HT-29 (cell line): ENCODE measurements around the gene NCLN. TPM values are rescaled to one million over a fixed set of nuclear protein-coding genes. Genes with fewer than 3 reads are reported as not detected.
"Not testable (repeated sequence)": the region's sequence is repeated elsewhere in the genome, so short reads cannot be mapped to it uniquely, and the experiment has no call there.

Experiments
- DNase-seq: peaks from one replicate; pipeline ENCODE4 v3.0.0-alpha.2; 2015; ENCODE audit warnings: low spot score
- total RNA-seq: library from RNA; depleted of rRNA; stranded (reverse); fragments of >200 nt; shearing (Covaris generic); gene quantifications from 2 replicates; pipeline ENCODE4 v1.2.3, GENCODE V29; 2014

The NCLN gene
- total RNA-seq, 1 experiment from 2014 or later = 104 TPM

- not testable (repeated sequence) for DNase-seq
Observed at GRCh38 chr19:3154447-3154846, 31.3 kb upstream of the NCLN start.

DNA sequence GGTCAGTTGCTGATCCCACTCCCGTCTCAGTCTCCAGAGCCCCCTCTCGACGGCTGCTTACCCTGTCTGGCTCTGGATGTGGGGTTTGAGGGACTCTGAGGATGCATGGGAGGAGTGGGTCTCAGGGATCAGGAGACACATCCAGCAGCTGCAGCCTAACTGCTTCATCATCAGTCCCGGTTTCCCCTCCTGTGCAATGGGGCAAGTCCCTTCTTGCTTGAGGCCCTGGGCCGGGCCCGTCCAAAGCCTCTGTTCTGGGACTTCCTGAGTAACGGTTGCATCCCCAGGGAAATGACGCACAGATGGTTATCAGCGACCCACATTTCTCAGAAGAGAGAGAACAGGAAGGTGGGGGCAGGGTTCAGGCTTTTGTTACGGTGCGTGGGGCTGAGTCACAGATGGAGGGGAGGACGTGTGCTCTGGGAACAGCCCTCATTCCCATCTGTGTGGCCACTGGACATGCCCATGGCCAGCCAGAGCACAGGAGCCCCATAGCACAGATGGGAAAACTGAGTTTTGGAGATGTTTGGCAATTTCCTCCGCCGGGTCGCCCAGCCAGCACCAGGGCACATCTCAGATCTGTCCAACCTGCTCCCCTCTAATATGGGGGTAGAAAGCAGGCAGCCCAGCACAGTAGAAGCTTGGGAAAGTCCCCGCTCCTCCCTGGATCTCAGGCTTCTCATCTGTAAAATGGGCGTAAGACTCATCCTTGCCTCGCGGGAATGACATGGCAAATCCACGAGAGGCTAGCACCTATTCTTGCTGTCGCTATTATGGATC lies 30.6 kb upstream of the NCLN start:
- DNase-seq = no peak

DNA sequence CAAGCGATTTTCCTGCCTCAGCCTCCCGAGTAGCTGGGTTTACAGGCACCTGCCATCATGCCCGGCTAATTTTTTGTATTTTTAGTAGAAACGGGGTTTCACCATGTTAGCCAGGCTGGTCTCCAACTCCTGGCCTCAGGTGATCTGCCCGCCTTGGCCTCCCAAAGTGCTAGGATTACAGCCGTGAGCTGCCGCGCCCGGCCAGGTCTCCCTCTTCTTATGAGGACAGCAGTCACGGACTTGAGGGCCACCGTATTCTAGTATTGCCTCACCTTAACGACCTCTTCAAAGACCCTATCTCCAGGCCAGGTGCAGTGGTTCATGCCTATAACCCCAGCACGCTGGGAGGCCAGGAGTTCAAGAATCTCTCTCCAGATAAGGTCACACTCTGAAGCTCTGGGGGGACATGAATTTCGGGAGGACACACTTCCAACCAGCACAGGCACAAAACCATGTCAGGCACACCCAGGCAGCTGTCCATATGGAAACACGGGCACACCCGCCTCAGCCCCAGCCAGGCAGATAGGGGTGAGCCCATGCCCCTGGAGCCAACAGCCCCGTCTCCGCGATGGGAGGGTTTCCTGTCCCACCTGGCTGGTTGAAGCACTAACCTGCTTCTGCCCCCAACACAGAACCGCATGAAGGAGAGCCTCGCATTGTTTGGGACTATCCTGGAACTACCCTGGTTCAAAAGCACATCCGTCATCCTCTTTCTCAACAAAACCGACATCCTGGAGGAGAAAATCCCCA lies 28.5 kb upstream of the NCLN start:
- DNase-seq = no peak

GRCh38 chr19:3159565-3159964 lies 26.2 kb upstream of the NCLN start:
- DNase-seq = no peak

GRCh38 chr19:3160219-3160618 lies 25.5 kb upstream of the NCLN start:
- no peak for DNase-seq

DNA sequence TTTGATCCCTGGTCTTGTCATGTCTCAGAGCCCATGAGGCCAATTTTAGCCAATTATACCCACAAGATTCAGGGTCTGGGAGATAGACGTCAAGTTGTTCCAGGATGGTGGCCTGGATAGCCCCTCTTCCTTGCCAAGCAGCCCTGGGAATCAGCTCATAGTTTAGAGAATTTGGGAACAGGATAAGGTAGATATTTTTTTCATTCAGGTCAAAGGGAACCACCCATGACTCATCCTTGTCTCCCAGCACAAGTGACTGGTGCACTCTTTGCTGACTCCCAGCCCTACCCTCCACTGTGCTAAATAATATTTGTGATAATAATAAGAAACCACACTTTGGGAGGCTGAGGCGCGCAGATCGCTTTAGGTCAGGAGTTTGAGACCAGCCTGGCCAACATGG lies 24.3 kb upstream of the NCLN start:
- DNase-seq = no peak

- no peak for DNase-seq
Observed at GRCh38 chr19:3162418-3163229, 23.1 kb upstream of the NCLN start.

- DNase-seq = peak; percentile 44
Observed at GRCh38 chr19:3163230-3163886, 22.4 kb upstream of the NCLN start.

DNA sequence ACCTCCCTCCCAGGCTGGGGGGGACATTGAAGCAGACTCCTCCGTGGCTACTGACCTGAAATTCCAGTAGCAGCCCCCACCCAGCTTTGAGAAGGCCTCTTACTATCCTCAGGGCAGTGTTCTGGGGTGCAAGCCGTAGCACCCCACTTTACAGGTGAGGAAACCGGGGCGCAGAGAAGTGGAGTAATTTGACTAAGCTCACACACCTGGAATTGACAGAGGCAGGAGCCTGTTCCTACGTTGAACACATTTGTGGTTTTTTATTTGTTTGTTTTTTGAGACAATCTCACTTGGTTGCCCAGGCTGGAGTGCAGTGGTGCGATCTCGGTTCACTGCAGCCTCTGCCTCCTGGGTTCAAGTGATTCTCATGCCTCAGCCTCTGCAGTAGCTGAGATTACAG lies 21.8 kb upstream of the NCLN start:
- DNase-seq = no peak

GRCh38 chr19:3167533-3168272 lies 18.0 kb upstream of the NCLN start:
- no peak for DNase-seq

- no peak for DNase-seq
Observed at GRCh38 chr19:3171894-3172672, 13.6 kb upstream of the NCLN start.

DNA sequence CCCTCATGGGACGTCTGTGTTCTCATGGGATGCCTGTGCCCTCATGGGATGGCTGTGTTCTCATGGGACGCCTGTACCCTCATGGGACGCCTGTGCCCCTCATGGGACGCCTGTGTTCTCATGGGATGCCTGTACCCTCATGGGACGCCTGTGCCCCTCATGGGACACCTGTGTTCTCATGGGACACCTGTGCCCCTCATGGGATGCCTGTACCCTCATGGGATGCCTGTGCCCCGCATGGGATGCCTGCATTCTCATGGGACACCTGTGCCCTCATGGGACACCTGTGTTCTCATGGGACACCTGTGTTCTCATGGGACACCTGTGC lies 13.1 kb upstream of the NCLN start:
- DNase-seq = not testable (repeated sequence)

- peak; percentile 52 for DNase-seq
Observed at GRCh38 chr19:3175781-3176714, 9.7 kb upstream of the NCLN start.

DNA sequence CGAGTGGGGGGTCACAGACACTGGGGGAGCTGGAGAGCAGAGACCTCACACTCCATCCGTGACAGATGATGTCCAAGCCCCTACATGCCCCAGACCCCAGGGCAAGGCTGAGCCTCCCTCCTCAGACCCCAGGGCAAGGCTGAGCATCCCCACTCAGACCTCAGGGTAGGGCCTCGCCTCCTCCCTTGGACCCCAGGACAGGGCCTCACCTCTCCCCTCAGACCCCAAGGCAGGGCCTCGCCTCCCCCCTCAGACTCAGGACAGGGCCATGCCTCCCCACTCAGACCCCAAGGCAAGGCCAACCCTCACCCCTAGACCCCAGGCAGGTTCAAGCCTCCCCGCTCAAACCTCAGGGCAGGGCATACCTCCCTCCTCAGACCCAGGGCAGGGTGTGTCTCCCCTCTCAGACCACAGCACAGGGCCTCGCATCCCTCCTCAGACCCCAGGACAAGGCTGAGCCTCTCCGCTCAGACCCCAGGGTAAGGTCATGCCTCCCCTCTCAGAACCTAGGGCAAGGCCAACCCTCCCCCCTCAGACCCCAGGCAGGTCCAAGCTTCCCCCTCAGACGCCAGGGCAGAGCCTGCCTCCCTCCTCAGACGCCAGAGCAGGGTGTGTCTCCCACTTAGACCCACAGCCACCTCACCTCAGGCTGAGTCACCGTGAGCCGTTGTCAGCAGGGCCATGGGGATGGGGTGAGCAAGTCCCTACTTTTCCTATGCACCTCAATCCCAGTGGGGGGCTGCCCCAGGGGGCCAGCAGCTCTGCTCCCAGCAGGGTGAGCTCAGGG lies 8.8 kb upstream of the NCLN start:
- DNase-seq = peak; percentile 11

DNA sequence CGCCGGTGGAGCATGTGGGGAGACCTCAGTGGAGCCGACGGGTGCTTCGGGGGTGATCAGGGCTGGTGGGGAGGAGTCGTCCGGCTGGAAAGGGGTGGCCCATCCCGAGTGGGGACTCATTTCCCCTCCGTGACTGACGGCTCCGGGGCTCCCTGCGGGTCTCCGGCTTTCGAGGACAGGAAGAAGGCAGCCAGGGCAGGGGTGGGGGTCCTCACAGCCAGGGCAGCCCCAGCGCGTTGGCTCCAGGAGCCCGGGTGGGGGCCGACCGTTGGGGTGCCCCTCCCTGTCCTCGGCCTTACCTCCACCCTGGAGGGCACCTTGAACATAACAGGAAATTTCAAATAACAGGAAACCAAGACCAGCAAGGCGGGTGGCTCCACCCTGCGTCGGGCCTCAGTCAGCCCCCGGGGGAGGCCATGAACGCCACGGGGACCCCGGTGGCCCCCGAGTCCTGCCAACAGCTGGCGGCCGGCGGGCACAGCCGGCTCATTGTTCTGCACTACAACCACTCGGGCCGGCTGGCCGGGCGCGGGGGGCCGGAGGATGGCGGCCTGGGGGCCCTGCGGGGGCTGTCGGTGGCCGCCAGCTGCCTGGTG lies 7.3 kb upstream of the NCLN start, which contains the start of gene S1PR4:
Gene S1PR4 (plus strand): TSS at position 393 of the 596 bp plus-strand sequence. CDS start 24 bp downstream, at position 417.
- DNase-seq = no peak

GRCh38 chr19:3178973-3179738 lies 6.6 kb upstream of the NCLN start:
- no peak for DNase-seq

DNA sequence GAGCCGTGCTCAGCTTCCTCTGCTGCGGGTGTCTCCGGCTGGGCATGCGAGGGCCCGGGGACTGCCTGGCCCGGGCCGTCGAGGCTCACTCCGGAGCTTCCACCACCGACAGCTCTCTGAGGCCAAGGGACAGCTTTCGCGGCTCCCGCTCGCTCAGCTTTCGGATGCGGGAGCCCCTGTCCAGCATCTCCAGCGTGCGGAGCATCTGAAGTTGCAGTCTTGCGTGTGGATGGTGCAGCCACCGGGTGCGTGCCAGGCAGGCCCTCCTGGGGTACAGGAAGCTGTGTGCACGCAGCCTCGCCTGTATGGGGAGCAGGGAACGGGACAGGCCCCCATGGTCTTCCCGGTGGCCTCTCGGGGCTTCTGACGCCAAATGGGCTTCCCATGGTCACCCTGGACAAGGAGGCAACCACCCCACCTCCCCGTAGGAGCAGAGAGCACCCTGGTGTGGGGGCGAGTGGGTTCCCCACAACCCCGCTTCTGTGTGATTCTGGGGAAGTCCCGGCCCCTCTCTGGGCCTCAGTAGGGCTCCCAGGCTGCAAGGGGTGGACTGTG lies 5.9 kb upstream of the NCLN start:
- no peak for DNase-seq
